ENCODE data around the gene REXO1.
"Not testable (repeated sequence)": the region's sequence is repeated elsewhere in the genome, so short reads cannot be mapped to it uniquely, and the experiment has no call there.

Gene REXO1, protein sequence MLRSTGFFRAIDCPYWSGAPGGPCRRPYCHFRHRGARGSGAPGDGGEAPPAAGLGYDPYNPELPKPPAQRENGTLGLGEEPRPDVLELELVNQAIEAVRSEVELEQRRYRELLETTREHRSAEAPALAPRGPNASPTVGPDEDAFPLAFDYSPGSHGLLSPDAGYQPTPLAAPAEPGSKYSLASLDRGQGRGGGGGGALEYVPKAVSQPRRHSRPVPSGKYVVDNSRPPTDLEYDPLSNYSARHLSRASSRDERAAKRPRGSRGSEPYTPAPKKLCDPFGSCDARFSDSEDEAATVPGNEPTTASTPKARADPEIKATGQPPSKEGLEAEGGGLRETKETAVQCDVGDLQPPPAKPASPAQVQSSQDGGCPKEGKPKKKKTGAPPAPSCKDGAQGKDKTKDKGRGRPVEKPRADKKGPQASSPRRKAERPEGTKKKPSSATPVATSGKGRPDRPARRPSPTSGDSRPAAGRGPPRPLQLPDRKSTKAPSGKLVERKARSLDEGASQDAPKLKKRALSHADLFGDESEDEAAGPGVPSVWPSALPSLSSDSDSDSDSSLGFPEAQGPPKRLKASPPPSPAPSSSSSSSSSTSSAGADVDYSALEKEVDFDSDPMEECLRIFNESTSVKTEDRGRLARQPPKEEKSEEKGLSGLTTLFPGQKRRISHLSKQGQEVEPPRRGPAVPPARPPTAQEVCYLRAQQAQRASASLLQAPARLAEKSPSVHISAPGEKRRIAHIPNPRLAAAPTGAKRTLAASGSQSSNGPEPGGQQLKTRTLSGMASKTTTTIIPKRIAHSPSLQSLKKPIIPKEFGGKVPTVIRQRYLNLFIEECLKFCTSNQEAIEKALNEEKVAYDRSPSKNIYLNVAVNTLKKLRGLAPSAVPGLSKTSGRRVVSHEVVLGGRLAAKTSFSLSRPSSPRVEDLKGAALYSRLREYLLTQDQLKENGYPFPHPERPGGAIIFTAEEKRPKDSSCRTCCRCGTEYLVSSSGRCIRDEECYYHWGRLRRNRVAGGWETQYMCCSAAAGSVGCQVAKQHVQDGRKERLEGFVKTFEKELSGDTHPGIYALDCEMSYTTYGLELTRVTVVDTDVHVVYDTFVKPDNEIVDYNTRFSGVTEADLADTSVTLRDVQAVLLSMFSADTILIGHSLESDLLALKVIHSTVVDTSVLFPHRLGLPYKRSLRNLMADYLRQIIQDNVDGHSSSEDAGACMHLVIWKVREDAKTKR

DNA sequence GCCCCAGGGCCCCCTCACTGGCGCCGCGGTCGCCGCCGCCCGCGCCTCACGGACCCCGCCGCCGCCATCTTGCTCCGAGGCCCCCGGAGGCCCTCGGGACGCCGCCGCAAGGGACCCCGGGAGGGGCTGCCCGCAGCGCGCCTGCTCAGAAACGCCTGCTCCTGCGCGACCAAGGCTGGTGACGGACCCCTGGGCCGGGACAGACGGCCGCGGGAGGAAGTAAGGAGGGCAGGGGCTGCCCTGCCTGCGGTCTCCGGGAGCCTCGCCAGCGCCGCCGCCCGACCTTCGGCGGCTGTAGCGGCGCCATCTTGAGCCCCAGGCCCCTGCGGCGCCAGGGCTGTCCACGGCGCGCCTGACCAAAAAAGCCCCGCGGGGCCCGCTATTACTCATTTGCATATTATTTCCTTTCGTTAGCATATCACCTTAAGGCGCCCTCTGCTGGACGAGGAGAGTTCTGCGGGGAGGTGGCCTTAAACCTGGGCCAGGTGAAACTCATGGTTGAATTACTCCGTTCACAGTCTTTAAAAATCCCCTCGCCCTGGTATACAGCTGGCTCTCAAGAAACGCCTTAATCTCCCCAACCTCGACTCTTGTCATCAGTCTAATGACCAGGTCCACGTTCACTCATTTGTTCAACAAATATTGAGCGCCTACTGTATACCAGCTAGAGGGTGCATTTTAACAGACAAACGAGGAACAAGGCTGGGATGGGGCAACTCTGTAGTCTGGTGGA, at the start of gene REXO1:
REXO1 (minus strand) TSS at position 85 of the 733 bp plus-strand sequence. CDS start 125 bp downstream, outside the sequence.
- DNase-seq (ENCODE audit: low spot score), result peak; percentile 93

DNA sequence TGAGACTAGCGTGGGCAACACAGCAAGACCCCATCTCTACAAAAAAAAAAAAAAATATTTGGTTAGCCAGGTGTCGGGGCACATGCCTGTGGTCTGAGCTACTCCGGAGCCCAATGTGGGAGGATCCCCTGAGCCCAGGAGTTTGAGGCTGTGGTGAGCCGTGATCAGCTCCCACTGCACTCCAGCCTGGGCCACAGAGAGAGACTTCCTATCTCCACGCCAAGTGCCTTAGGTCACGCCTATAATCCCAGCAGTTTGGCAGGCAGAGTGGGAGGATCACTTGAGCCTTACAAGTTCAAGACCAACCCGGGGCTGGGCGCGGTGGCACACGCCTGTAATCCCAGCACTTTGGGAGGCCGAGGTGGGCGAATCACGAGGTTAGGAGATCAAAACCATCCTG, 48.2 kb upstream of the REXO1 start:
- no peak for DNase-seq (ENCODE audit: low spot score)

DNA sequence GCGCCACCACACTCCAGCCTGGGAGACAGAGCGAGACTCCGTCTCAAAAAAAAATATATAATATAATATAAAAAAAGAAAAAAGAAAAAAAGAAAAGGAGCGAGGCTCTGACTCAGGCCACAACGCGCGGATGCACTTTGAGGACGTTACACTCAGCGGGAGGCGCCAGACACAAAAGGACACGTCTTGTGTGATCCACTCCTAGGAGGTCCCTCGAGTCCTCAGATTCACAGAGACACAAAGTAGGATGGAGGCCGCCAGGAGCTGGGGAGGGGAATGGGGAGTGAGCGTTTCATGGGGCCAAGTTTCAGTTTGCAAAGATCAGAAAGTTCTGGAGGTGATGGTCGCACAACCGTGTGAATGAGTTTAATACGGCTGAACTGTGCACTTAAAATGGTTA, 45.5 kb upstream of the REXO1 start:
- DNase-seq (ENCODE audit: low spot score), result no peak

DNA sequence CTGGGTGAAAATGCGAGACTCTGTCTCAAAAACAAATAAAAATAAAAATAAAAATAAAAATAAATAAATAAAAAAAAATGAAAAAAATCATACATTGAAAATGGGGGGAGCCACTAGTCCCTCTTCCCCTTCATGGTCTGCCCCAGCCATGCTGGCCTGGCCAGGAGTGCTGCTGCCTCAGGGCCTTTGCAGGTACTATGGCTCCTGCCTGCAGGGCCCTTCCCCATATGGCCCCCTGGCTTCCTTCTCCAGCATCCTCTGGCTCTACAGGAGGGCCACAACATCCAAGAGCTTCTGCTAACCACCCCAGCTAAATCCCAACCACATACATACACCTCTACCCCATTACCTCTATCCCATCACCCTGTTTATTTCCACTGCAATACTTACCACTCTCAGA, 41.6 kb upstream of the REXO1 start:
- no peak for DNase-seq (ENCODE audit: low spot score)

DNA sequence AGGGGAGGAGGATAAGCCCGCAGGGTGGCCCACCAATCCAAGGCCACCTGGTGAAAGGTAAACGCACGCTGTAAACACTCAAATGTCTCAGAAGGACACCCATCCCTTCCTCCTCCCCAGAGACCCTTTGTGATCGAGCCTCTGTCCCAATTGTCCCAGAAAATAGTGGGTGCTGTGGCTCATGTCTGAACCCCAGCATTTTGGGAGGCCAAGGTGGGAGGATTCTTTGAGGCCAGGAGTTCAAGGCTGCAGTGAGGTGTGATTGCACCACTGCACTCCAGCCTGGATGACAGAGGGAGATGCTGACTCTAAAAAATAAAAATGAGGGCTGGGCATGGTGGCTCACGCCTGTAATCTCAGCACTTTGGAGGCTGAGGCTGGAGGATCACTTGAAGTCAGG, 40.1 kb upstream of the REXO1 start:
- no peak for DNase-seq (ENCODE audit: low spot score)

DNA sequence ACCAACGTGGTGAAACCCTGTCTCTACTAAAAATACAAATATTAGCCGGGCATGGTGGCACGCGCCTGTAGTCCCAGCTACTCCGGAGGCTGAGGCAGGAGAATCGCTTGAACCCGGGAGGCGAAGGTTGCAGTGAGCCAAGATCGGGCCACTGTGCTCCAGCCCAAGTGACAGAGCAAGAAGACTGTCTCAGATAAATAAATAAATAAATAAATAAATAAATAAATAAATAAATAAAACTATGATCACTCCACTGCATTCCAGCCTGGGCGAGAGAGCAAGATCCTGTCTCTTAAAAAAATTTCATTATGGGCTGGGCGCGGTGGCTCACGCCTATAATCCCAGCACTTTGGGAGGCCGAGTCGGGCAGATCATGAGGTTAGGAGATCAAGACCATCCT, 38.1 kb upstream of the REXO1 start:
- not testable (repeated sequence) for DNase-seq (ENCODE audit: low spot score)

DNA sequence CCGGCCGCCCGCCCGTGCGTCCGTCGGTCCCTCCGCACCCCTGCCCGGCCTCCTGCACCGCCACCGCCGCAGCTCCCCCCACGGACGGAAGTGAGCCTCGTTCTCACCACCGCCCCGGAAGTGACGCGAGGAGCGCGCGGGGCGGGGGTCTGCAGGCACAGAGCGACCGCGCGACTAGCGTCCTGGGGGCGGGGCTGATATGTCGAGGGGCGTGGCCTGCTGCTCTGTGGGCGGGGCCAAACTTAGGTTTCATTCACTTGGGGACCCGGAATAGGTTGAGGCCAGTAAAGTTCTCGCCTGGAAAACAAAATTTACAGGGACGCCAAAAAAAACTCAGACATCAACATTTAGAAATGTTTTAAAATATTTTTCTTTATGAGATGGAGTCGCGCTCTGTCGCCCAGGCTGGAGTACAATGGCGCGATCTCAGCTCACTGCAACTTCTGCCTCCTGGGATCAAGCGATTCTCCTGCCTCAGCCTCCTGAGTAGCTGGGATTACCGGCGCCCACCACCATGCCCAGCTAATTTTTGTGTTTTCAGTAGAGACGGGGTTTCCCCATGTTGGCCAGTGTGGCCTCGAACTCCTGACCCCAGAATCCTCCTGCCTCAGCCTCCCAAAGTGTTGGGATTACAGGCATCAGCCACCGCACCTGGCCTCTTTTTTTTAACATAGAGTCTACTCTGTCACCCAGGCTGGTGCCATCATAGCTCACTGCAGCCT, 37.3 kb upstream of the REXO1 start, which contains the start of gene ABHD17A:
ABHD17A (minus strand) TSS at position 99 of the 722 bp plus-strand sequence. CDS start 3,930 bp downstream, outside the sequence.
- peak; percentile 96 for DNase-seq (ENCODE audit: low spot score)

DNA sequence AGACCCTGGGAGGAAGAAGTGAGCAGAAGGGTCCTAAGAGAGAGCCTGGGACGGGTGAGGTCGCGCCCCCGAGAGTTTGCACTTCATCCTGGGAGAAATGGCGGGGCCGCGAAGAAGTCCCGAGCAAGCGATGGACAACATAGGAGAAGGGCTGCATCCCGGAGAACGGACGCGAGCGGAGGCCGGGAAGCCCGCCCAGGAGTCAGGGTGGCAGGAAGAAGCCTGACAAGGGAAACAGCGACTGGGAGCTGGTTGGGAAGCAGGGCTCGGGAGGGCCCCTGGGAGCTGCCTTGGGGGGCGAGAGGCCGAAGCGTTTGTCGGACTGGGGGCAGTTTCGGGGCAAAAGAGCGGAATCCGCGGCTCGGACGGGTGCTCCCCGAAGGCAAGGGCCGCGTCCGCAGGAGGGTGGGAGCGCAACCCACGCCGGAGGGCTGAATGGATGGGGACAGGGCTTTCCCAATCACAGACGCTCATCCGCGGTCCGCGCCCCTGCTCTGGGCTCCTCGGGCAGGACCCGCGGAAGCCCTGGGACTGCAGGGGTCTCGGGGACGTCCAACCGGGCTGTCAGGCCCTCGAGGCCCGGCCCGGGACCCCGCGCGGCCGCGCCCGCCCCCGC, 36.5 kb upstream of the REXO1 start:
- DNase-seq (ENCODE audit: low spot score), result no peak

DNA sequence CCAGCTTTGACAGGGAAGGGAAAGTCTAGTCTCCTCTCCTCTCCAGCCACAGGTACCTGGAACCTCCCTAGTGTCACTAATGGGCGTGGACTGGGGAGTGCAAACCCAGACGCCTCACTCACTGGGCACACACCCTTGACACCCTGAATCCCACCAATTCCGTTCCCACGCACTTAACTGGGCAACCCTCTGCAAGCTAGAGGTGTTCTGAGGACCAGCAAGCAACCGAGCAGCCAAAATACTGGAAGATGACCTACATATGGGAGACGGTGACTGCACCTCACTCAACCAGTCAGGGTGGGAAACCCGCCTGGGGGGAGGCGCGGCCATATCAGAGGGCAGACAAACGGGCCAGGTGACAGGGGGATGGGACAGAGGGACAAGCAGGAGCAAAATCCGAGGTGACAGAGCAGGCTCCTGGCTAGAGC, 36.0 kb upstream of the REXO1 start:
- no peak for DNase-seq (ENCODE audit: low spot score)

DNA sequence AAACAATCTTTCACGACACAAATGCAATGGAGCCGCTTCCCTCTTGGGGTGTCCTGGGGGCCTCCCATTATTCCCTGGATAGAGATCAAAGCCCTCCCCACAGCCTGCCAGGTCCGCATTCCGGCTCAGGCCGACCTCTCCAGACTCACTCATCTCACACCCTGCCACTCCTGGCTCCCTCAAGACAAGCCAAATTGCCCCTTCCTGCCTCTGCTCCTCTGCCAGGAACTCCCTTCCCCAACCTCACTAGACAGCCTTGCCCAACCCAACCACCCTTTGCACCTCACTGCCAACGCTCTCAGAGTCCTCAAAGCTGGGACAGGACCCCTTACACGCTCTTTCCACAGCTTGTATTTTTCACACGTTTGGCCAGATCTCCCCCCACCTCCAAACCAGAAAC, 35.5 kb upstream of the REXO1 start:
- no peak for DNase-seq (ENCODE audit: low spot score)

DNA sequence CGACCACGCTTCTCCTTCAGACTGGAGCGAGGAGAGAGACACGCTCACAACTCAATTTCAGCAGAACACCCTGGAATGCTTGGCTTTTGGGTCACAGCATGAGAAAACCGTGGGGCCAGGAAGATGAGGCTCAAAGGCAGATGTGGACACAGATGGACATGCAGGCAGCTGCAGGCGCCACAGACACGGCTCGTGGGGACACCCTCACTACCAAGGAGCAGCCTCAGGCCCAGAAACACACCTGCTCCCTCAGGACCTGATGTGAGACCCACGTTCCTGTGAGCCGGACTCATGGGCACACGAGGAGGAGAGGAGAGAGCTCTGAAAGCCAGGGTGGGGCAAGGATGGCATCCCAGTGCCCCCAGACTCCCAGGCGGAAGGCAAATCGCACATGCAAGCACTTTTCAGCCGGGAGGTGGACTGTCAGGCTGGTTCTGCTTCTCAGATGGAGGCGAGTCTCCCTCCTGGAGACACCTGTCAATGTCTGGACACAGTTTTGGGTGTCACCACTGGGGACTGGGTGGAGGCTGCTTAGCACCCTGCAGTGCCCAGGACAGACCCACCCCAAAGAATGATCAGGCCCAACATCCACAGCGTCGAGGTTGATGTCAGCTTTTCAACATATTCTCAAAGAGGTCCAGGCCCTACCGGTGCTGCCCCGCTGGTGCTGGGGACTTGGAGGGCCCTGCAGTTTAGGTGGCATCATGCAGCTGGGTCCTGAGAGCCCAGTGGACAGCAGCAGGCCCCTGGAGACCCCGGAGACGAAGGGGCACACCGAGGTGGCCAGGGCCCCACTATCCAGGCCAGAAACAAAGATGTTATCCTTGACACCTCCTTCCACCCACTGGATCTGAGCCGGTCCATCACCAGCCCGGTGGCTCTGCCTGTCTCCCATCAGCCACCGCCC, 34.8 kb upstream of the REXO1 start:
- DNase-seq (ENCODE audit: low spot score), result no peak

DNA sequence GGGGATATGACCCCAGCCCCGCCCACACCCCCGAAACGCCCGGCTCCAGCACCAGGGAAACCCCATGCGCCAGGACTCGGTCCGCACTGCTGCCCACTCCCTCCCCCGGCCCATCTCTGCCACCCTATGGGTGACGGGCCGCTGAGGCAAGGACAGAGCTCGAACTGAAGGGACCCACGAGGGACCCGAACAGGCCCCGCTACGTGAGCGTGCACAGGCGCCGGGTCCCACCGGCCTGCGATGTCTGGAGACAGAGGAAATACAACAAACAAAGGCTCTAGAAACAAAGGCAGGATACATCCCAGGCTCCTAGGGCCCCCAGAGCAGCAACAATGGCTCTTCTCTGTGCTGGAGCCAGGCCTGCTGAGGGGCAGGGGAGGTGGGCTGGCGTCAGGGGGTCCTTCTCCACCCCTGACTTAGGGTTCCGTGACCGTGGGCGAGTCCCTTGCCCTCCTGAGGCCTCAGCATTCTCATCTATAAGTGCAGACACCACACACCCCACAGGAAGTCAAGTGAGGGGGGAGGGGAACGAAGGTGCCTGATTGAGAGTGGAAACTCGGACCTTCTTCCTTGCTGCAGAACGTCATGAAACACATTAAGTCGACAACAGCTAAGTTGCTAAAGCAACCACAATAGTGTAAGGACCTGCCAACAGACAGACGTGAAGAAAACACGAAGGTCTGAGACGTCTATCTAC, 34.0 kb upstream of the REXO1 start:
- no peak for DNase-seq (ENCODE audit: low spot score)

DNA sequence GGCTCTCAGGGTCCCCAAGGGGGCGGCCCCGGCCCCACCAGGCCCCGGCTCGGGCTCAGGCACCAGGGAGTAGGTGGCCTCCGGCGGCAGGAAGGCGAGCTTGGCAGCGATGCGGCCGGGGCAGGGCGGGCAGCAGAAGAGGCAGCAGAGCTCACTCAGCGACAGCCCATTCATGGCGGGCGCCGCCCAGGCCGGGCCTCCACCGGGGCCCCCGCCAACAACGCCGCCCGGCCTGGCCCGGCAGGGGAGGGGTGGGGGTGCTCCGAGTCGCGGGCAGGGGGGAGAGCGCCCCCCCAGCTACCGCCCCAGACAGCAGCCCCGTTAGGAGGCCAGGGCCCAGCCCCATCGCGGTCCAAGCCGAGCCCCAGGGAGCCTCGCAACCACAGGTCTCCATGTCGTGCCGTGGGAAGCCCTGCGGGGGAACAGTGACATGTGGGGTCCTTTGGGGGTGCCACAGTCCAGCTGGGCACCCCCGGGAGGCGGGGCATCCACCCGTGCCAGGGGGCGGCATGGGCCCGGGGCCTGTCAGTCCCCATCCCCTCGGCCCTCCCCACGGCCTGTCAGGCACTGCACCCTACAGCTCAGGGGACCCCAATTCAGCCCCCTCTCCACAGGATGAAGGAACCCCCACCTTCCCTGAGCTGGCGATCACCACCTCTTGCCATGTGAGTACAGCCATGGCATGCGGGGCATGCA, 33.3 kb upstream of the REXO1 start:
- DNase-seq (ENCODE audit: low spot score), result not testable (repeated sequence)

DNA sequence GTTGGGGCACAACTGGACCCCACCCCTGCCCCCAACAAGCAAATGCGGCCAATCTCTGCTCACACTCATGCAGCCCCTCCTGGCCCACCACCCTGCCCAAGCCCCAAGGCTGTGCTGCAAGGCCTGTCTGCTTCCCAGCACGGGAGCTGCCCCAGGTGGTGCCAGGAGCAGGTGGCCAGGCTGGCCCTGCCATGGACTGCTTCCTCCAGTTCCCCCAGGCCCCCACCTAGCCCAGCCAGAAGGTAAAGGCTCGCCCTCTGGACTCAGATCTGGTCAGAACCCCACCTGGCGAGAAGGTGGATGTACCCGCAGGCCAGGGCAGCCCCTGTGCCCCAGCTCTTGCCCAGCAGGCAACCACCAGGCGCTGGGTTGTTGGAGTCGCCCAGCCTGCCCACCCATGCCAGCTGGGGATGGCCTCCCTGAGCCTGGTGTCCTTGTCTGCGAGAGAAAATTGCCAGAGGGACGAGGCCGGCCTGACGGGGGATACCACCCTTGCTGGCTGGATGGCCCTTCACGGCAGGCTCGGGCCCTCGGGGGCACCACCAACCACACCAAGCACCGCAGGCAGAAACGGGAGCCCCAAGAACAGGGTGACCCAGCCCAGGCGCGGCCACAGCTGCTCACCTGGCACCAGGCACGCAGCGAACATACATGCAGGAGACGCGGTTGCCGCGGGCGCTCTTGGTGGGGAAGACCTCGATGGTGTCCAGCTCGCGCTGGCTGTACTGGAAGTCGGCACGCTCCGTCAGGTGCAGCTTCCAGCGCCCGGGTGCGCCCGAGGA, 32.5 kb upstream of the REXO1 start:
- DNase-seq (ENCODE audit: low spot score), result no peak

DNA sequence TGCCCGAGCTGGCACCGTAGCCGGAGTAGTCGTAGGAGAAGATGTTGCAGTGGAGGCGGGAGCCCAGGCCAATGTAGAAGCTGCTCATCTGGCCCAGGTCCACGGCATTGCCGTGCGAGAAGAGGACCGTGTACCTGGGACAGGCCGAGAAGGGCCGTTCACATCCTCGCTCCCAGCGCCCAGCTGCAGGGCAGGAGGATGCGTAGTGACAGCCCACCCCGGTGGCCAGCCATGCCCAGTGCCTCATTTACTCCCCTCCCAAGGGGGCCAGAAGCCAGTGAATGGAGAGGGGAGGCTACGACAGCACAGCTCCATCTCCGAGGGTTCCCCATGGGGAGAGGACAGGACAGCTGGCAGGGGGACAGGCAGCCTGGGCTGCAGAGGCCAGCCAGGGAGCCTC, 31.7 kb upstream of the REXO1 start:
- not testable (repeated sequence) for DNase-seq (ENCODE audit: low spot score)

DNA sequence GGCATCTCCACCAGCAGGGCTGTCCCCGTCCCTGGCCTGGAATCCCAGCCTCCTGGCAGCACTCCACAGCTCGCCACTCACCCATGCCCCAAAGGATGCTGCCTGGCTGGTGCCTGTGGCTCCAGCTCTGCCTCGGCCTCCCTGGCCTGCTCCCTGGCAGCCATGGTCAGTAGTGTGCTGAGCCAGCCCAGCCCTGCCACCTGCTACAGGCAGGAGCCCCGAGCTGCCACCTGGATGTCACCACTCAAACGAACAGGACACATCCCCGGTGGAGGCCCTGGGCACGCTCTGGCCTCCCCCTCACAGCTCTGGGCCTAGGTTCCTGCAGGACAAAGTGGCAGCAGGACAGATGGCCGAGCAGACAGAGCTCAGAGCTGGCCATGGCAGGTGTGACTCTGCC, 30.3 kb upstream of the REXO1 start:
- not testable (repeated sequence) for DNase-seq (ENCODE audit: low spot score)

DNA sequence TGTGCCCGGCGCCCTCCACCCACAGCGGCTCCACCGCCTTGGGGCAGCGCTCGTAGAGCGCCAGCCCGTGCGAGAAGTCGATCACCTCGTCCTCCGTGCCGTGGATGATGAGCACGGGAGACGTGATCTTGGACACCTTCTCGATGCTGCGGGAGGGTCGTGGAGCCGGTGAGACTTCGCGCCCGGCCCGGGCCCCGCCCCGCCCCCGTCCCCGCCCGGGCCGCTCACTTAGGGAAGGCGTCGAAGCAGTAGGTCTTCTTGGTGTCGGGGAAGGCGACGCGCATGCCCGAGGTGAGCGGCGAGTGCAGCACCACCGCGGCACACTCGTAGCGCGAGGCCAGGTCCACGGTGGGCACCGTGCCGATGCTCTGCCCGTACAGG, 29.0 kb upstream of the REXO1 start:
- not testable (repeated sequence) for DNase-seq (ENCODE audit: low spot score)
